Fibroblast of pulmonary artery (primary cell): ENCODE results near the gene PRXL2B.

Source experiments
- DNase-seq: peaks from one replicate; pipeline ENCODE4 v3.0.0-alpha.2; 2010; ENCODE audit warnings: low read depth
- H3K4me3 ChIP-seq: replicated peaks from 2 replicates; pipeline ENCODE4 v1.5.1; 2011; ENCODE audit warnings: low read depth, mild to moderate bottlenecking, control low read depth, low read length, moderate library complexity
- CTCF ChIP-seq: IDR thresholded peaks from 2 replicates; pipeline ENCODE4 v1.5.1; 2011; ENCODE audit warnings: mild to moderate bottlenecking, control low read depth, low read length, inconsistent platforms; ENCODE audit errors: missing control alignments

PRXL2B gene

DNA sequence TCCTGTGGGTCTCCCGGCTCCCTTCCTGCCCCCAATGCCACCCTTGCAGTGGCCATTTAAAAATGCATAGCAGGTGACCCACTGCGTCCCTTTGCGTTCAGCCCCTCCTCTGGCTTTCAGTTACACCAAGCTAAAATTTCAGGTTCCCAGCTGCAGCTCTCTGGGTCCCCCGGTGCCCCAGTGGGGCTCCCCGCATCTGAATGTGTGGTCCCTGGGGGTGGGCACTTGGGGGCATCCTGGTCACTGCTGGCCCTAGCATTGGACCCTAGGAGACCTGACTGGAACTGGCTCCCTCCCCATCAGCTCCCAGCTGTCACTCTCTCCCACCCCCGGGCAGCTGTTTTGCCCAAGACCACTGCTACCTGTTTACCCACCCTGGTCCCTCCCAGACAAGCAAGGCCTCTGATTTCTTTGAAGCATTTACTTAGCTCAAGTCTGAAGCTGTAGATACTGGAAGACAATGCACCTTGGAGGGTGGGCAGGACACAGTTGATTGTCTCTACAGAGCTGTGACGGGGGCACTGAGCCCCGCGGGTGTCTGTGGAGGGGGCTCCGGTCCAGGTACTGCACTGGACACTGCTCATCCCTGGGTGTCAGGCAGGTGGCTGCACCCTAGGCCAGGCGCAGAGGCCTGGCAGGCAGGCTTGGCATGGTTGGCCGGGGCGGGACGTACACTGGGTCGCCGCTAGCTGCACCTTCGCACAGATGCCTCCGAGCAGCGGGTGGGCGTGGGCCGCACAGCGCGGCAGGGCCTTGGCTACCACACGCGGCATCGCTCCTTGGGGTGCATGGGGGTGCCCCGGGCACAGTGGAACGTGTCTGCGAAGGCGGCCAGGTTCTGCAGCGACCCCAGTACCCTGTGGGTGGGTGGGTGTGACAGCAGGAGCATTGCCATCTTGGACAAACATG is 3.9 kb downstream of the PRXL2B start:
- no peak for DNase-seq
- no peak overlapping the region for H3K4me3 ChIP-seq
- TF ChIP-seq CTCF: no peak

DNA sequence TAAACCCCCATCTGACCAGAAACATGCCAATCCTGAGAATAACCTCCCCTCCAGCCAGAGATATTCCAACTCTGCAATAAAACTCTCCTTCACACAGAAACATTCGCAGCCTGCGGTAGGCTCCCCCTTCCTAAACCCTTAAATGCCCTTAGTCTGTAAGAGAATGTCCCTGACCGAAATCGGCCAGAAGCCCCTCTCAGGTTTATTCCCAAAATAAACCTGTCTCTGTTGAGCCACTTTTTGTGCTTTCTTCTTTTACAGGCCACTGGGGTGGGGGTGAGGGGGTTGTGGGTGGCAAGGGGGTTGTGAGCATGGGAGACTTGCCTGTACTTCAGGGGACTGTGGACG is 4.6 kb downstream of the PRXL2B start:
- TF ChIP-seq CTCF: no peak
- no peak for DNase-seq
- no peak overlapping the region for H3K4me3 ChIP-seq

GRCh38 chr1:2591581-2592261 is 5.1 kb downstream of the PRXL2B start:
- H3K4me3 ChIP-seq: no peak overlapping the region
- DNase-seq: no peak
- no peak for TF ChIP-seq CTCF

DNA sequence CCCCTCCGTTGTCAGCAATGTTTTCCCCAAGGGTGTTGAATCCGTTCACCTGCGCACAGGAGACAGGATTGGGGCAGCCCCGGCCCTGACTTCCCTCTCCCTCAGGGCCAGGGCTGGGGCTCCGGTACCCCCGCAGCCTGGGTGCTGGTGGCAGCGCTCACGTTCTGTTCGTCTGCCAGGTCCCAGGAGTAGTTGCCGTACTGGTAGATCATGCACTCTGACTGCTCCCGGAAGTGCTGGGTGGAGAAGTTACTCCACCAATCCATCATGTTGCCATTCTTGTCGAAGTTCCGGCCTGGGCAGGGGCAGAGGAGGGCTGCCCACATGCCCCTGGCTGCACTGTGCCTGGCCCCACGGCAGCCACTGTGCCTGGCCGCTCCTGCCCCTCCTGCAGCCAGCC is 6.1 kb downstream of the PRXL2B start:
- H3K4me3 ChIP-seq: no peak overlapping the region
- TF ChIP-seq CTCF: no peak
- DNase-seq: no peak

GRCh38 chr1:2593251-2593878 is 6.8 kb downstream of the PRXL2B start:
- TF ChIP-seq CTCF: no peak
- no peak for DNase-seq
- H3K4me3 ChIP-seq: no peak overlapping the region

- H3K4me3 ChIP-seq: peak overlapping the region; percentile 17
- DNase-seq: peak; percentile 50
- no peak for TF ChIP-seq CTCF
These were observed 7.5 kb downstream of the PRXL2B start for GRCh38 chr1:2594001-2594640.
